Measurements from ENCODE around the gene ECSIT.

ECSIT gene

DNA sequence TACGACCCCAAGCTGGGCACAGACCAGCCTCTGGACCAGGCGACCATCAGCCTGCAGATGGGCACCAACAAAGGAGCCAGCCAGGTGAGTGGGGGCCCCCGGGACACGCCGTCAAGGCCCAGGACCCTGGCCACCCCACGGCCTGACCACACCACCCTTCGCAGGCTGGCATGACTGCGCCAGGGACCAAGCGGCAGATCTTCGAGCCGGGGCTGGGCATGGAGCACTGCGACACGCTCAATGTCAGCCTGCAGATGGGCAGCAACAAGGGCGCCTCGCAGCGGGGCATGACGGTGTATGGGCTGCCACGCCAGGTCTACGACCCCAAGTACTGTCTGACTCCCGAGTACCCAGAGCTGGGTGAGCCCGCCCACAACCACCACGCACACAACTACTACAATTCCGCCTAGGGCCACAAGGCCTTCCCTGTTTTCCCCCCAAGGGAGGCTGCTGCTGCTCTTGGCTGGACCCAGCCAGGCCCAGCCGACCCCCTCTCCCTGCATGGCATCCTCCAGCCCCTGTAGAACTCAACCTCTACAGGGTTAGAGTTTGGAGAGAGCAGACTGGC, 20.5 kb upstream of the ECSIT start:
- no peak for DNase-seq (ENCODE audit: low spot score)

DNA sequence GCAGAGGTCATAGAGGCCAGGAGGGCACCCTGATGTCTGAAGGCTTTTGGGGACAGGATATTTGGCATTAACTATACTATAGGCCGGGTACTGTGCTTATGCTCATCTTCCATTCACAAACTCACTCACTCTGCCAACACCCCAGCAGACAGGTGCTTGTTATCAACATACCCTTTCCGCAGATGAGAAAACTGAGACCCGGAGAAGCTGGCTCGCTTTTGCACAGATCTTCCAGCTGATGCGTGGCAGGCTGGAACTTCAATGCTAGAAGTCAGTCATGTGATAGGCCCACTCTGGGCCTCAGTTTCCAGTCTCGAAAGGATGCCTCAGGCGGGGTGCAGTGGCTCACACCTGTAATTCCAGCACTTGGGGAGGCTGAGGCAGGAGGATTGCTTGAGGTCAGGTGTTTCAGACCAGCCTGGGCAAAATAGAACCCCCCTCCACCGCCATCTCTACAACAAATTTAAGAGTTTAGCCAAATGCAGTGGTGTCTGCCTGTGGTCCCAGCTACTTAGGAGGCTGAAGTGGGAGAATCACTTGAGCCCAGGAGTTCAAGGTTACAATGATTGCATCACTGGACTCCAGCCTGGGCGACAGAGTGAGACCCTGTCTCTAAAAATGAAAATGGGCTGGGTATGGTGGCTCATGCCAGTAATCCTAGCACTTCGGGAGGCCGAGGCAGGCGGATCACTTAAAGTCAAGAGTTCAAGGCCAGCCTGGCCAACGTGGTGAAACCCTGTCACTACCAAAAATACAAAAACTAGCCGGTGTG, 19.2 kb upstream of the ECSIT start:
- DNase-seq (ENCODE audit: low spot score) = no peak

DNA sequence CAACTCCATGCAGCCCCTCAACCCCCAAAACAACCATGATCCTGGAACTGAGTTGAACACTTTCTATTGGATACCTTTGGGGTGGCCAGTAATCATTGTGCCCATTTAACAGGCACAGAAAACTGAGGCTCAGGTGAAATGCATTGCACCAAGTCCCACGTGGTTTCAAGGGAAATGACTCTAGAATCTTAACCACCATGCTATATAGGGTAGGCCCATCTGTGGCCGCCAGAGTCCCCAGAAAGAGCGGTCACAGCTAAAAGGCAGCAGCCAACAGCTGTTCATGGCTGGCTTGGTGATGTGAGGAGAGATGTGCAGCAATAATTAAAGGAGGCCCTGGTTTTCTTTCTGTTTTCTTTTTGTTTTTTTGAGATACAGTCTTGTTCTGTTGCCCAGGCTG, 12.3 kb upstream of the ECSIT start:
- DNase-seq (ENCODE audit: low spot score) = no peak

DNA sequence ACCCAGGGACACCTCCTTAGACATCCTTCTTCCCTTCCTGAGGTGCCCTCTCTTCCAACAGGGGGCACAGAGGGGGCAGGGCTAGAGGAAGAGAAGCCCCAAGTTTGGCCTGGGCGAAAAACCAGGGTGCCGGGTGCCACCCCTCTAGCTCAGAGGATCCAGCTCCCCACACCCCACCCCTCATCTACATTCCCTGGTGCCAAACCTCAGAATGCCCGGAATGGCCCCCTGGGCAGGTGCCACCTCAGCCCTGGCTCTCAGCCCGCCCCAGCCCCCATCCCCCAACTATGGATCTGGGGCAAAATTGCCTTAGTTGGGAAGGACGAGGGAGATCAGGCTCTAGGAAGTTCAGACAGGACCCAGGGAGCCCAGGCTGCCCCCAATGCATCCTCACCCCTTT, 11.7 kb upstream of the ECSIT start:
- DNase-seq (ENCODE audit: low spot score) = no peak

DNA sequence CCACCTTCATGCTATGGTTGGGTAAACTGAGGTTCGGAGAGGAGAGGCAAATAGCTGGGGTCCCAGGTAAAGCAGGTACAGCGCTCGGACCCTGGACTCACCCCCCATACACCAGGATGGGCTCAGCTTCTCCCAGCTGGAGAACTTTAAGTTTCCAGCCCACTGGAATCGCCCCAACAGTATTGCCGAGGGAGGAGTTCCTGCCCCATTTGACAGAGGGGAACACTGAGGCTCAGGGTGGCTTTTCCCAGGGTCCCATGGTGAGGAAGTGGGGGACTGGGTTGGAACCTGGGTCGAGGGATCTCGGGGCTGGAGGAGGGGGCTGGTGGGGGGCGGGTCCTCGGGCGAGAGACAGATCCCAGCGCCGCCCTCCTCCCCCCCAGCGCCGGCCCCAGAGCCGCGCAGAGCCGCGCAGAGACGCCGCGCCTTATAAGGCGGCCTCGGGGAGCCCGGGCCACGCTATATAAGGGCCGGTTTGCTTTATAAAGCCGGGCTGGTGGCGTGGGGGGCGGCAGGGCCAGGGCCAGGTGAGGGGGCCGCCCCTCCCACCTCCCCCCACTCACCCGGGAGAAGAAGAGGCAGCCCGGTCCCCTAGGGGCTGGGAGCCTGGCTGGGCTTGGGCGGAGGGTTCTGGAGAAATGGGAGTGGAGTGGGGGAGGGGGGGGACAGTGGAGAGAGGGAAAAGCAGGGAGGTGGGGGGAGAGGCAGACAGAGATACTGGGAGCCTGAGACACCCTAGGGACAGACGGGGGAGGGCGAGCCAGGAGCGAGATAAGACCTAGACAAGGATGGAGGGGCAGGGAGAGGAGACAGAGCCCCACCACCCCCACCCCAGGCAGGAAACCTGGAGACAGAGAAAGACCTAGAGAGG, 10.8 kb upstream of the ECSIT start:
- no peak for DNase-seq (ENCODE audit: low spot score)

DNA sequence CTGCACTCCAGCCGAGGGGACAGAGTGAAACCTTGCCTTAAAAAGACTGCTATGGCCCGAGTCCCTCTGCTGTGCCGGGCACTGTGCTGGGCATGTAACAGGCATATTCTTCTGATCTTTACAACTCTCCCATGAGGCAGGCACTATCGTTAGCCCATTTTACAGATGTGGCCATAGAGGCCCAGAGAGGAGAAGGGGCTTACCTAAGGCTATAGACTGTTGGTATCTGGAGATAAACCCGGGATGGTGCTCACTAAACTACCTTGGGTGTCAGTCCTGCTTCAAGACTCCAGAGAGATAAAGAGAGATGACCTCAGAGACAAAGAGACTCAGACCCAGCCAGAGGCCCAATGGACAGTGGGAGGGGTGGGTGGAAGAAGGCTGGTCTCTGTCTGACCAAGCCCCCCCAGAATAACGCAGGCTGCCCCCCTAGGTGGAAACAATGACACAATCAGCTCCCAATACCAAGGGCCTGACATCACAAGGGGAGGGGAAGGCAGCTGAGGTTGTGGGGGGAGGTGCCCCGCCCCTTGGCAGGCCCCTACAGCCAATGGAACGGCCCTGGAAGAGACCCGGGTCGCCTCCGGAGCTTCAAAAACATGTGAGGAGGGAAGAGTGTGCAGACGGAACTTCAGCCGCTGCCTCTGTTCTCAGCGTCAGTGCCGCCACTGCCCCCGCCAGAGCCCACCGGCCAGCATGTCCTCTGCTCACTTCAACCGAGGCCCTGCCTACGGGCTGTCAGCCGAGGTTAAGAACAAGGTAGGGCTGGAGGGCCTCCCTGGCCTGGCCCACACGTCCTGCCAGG, 9.5 kb upstream of the ECSIT start, which contains the start of gene CNN1:
CNN1 (plus strand) TSS at position 620 of the 805 bp plus-strand sequence; CDS start at position 697, 77 bp downstream.
- DNase-seq (ENCODE audit: low spot score) = no peak

DNA sequence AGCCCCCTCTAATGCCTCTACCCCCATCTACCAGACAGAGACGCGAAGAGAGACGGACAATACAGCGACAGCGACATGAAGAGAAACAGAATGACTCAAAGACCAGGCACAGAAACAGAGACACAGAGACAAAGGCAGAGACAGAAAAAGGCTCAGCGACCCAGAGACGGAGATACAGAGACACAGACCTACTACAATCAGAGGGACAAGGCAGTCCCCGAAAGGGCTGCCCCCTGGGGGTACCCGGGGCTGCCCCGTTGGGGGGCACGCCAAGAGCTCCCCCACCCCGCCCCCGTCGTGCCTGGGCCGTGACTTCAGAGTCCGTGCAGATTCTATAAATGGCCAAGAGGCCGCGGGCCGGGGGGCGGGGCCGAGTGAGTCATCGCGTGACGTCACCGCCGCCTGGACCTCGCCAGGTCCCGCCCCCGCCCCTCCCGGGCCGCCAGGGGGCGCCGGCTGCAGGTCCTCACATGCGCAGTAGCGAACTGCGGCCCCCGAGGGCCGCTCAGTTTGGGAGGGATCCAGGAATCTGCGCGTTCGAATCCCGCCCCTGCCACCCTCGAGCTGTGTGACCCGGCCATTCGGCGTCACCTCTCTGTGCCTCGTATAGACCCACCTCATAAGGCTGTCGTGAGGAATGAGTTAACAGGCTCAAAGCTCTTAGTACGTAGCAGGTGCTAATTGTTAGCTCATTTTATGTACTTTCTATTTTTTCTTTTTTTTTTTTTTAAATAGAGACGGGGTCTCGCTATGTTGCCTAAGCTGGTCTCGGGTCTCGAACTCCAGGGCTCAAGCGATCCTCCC, 7.1 kb upstream of the ECSIT start:
- DNase-seq (ENCODE audit: low spot score) = peak; percentile 85

DNA sequence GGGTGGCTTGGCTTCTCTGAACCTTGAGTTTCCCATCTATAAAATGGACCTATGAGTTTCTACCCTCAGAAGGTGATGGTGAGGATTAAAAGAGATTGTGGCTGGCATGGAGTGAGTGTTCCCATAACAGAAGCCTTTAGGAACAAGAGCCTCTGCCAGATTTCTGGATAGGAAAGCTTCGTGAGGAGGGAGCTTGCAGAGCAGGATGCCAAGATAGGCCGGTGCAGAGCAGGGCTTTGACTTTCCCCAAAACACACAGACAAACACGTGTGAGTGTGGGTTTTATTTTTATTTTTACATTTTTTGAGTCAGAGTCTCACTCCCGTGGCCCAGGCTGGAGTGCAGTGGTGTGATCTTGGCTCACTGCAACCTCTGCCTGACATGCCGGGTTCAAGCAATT, 6.0 kb upstream of the ECSIT start:
- DNase-seq (ENCODE audit: low spot score) = no peak

DNA sequence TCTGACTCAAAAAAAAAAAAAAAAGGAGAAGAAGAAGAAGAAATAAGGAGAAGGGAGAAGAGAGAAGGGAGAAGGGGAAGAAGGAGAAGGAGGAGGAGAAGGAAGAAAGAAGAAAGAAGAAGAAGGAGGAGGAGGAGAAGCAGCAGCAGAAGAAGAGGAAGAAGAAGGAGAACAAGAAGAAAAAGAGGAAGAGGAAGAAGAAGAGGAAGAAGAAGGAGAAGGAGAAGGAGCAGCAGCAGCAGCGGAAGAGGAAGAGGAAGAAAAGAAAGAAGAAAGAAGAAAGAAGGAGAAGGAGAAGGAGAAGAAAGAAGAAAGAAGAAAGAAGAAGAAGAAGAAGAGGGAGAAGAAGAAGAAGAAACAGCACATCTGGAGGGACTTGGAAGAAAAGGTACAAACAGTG, 5.6 kb upstream of the ECSIT start:
- no peak for DNase-seq (ENCODE audit: low spot score)

DNA sequence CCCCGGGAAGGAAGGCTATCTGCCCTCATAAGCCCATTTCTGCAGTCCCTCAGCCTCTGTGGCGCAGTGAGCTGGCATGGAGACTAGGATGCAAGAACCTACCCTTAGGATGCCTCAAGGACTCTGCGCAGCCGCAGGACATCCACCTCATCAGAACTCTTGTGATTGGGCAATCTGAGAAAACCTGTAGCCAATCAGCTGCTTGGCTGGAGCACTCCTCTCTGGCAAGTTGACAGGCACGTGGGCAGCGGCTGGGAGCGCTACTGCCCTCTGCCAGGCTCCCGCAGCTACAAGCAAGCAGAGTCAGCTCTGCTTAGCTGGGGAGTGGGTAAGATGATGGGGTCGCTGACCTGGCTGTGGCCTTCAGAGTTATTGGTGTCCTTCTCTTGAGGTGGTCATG, 1.5 kb upstream of the ECSIT start:
- DNase-seq (ENCODE audit: low spot score) = peak; percentile 94

DNA sequence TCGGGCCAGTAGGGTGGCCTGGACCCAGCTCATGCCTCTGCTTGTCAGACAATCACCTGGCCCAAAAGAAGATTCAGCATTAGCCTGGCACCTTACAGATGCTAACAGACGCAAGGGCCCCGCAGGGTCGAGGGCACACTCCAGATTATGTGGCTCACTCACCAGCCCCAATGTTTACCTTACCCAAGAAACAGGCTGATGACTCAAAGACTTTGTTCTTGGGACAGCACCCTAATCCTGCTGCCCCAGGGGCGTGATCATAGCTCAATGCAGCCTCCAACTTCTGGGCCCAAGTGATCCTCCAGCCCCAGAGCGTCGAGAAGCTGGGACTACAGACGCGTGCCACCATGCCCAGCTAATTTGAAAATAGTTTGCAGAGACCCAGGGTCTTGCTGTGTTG, 9.8 kb downstream of the ECSIT start:
- no peak for DNase-seq (ENCODE audit: low spot score)

DNA sequence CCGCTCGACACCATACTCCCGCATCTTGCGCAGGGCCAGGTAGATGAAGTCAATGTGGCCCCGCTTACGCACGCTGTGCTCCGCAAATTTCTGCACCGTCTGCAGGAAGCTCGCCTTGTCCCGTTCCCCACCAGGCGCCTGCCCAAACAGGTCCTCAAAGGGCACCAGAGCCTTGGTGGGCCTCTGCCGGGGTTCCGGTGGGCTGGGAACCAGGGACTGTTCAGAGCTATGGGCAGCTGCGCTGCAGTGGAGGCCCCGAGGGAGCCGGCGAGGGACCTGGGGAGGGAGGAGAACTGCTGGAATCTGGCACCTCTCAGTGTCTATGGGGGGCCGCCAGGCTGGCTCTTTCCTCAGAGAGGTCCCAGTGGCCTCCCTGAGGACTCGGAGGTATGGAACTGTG, 15.0 kb downstream of the ECSIT start:
- no peak for DNase-seq (ENCODE audit: low spot score)

DNA sequence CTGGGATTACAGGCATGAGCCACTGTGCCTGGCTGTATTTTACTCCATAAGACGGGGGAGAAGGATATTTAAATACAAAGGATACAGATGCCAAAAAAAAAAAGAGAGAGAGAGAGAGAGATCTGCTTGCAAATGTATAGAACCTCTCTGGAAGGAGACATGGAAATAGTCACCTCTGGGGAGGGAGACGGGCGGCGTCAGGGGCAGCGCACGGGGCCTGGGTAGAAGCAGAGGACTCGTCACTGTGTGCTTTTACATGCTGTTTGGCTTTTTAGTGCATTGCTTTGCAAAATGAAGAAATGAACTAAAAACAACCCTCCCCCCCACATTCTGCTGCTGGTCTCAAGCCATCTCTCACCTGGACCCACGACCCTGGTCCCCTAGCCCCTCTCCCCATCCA, 18.5 kb downstream of the ECSIT start:
- no peak for DNase-seq (ENCODE audit: low spot score)

DNA sequence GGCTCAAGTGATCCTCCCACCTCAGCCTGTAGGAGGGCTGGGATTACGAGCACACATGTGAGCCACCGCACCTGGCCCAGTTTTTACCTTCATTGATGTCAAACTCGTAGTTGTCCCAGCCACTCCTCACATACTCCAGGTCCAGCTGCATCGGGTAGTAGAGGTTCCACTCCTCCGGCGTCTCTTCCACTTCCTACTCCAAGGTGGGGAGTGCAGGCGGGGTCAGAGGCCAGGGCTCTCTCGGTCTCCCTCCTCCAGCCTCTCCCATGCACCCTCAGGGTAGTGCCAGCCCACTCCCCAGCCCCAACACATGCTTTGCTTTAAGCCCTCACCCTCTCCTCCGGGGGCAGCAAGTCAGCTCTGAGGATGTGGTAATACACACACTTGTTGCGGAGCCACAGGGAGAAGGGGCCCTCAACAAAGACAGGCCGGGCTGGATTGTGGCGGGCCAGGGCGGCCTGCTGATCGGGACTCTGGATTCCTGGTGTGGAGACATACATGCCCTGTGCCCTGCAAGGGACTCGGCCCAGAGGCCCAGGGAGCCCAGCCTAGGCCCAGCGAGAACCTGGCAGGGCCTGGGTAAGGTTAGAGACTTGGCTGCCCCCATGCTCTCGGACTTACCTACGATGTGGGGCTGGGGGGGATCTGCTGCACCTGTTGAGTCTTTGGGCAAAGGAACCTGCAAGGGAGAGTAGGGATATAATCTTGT, 21.4 kb downstream of the ECSIT start:
- DNase-seq (ENCODE audit: low spot score) = no peak

DNA sequence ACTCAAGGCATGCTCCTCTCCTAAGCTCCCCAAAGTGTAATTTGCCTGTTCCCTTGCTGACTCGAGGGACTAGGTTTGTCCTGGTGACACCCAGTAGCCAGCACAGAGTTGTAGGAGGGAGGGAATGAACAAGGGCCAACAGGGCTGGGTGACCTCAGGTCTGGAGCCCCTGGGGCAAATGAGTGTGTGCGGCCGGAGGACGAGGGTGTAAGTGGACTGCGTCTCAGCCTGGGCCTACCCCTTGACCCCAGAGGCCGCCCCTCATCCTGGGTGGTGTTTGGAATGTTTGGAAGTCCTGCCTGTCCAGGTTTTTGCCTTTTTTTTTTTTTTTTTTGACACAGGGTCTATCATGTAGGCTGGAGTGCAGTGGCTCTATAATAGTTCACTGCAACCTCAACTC, 22.0 kb downstream of the ECSIT start:
- no peak for DNase-seq (ENCODE audit: low spot score)

DNA sequence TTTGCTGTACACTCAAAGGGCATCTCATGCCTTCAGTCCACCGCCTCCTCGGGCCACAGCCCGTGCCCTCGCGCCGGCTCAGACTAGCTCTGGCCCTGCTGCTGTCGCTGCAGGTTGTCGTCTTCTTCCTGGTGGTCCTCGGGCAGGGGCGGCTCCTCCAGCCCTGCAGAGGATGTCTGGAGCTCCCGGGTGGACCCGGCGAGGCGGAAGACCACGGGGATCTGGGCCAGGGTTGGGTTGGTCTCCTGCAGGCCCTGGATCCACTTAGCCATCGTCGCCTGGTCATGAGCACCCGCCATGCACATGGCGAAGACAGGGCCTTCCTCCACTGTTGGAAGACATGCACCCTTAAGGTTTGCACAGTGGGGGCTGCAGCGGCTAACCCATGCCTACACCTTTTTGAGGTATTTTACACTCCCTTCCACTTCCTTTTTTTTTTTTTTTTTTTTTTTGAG, 22.8 kb downstream of the ECSIT start:
- DNase-seq (ENCODE audit: low spot score) = no peak

DNA sequence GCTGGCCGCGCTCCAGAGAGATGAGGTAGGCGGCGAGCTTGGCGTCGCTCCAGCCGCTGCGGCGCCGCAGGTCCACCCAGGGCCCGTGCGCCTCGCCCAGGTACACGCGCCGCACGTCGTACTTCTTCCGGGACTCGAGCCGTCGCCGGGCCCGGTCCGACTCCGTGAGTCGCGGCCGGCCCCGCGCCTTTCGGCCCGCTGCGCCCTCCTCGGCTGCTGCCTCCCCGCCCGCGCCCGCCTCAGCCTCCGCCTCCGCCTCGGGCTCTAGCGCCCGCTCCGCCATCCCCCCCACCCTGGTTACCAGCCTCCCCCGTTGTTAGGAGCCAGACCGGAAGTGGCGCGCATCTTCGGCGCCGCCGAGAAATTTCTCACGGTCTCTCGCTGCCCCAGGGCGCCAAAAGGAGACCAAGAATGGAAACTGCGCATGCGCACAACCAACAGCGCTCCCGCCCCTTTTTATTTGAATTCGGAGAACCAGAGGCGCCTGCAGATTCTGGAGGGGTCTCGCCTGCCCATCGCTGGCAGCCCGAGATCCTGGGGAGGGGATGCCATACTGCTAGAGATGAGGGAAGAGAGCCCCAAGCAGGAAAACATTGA, 23.3 kb downstream of the ECSIT start, which contains the start of gene ZNF653:
ZNF653 (minus strand) TSS at position 336 of the 597 bp plus-strand sequence; CDS start at position 283, 53 bp downstream.
- peak; percentile 89 for DNase-seq (ENCODE audit: low spot score)

DNA sequence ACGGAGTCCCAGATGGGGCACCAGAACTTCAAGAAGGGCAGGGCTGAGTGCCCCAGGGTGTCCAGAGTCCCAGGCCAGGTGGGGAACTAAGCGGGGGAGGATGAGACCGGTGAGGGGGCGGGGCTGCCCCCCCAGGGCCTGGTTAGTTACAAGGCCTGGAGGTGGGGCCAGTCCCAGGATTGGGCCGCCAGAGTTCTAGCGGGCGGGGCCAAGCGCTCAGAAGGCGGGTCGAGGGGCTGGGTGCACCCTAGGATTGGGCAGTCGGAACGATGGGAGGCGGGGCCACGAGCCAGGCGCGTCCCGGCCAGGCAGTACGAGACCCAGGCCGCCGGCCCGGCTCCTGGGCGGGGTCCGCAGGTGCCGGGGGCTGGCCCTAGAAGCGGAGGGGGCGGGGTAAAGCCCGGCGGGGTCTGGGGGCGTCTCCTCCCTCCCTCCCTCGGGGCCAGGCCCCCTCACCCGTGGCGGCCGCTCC, 23.9 kb downstream of the ECSIT start:
- peak; percentile 98 for DNase-seq (ENCODE audit: low spot score)

DNA sequence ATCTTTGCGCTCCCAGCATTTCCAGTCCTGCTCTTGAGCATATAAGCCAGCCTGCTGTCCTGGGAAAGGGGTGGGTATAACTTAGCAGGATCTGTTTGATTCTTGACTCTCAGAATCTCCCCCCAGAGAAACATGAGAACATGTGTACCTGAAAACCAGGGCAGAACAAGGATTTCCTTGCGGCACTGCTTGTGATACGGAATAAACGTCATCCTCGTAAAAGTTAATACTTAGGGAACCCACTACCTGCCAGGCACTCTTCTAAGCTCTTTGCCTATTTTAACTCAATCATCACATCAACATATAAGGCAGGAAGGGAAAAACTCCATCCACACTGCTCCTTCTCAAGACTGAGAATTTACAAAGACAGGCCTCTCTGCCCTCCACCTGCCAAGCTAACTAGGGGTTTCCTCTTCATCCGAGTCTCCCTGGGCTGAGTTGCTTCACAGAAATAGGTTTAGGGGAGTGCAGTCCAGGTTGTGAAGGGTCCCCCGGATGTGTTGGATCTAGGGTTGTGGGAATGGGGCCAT, 24.4 kb downstream of the ECSIT start:
- no peak for DNase-seq (ENCODE audit: low spot score)
